BJ (cell line): Measurements from ENCODE around the gene CD58. TPM values are rescaled to one million over a fixed set of nuclear protein-coding genes. Genes with fewer than 3 reads are reported as not detected.

ENCODE experiments used
- CTCF ChIA-PET: fragments of 350-600 bp; formaldehyde crosslinking; extraction: SDS; loops from one replicate; lab custom pipeline; 2021; ENCODE audit warnings: antibody characterized with exemption, inconsistent platforms; lab: Yijun Ruan, JAX
- POLR2A ChIA-PET: fragments of 300-600 bp; sonication (Branson Sonifier 250); formaldehyde crosslinking; extraction: SDS; loops from one replicate; lab custom pipeline; 2021; ENCODE audit warnings: antibody characterized with exemption; lab: Charles Lee
- DNase-seq: peaks from one replicate; pipeline ENCODE4 v3.0.0-alpha.2; 2011; ENCODE audit warnings: low read depth
- H3K27me3 ChIP-seq: 2 replicates; pipeline ENCODE4 v1.6.0; 2011; ENCODE audit warnings: low read length; ENCODE audit not compliant: control insufficient read depth, insufficient read depth
- H3K36me3 ChIP-seq: 2 replicates; pipeline ENCODE4 v1.5.1; 2011; ENCODE audit warnings: low read length; ENCODE audit not compliant: control insufficient read depth, insufficient read depth
- H3K4me3 ChIP-seq: 2 replicates; pipeline ENCODE4 v1.5.1; 2011; ENCODE audit warnings: low read depth, mild to moderate bottlenecking, control low read depth, low read length
- CTCF ChIP-seq: IDR thresholded peaks from 2 replicates; pipeline ENCODE4 v1.5.1; 2011; ENCODE audit warnings: low read depth, mild to moderate bottlenecking, control low read depth, inconsistent platforms, low read length, moderate library complexity; ENCODE audit not compliant: insufficient read depth
- polyA plus RNA-seq: library from polyadenylated mRNA; depleted of rRNA; stranded (reverse); fragments of >200 nt; gene quantifications from 2 replicates; pipeline ENCODE4 v1.2.3, GENCODE V29; 2011

CD58 gene
- polyA plus RNA-seq, 1 experiment = 11.7 TPM

GRCh38 chr1:116507631-116508030, 63.2 kb downstream of the CD58 start:
- Histone ChIP-seq H3K27me3 (no peaks in the 10 kb centered on the region), H3K4me3 (no peak overlapping the region), H3K36me3 (no peaks in the 10 kb centered on the region)
- ChIA-PET POLR2A (no interaction called here), CTCF (interaction anchor here (0.8 to 2.8 kb wide), 3 partner anchors 9 to 339 kb away, joined by 3 to 7 read pairs (median 3); no protein-coding TSS in a partner anchor)
- TF ChIP-seq CTCF = no peak
- DNase-seq = no peak

DNA sequence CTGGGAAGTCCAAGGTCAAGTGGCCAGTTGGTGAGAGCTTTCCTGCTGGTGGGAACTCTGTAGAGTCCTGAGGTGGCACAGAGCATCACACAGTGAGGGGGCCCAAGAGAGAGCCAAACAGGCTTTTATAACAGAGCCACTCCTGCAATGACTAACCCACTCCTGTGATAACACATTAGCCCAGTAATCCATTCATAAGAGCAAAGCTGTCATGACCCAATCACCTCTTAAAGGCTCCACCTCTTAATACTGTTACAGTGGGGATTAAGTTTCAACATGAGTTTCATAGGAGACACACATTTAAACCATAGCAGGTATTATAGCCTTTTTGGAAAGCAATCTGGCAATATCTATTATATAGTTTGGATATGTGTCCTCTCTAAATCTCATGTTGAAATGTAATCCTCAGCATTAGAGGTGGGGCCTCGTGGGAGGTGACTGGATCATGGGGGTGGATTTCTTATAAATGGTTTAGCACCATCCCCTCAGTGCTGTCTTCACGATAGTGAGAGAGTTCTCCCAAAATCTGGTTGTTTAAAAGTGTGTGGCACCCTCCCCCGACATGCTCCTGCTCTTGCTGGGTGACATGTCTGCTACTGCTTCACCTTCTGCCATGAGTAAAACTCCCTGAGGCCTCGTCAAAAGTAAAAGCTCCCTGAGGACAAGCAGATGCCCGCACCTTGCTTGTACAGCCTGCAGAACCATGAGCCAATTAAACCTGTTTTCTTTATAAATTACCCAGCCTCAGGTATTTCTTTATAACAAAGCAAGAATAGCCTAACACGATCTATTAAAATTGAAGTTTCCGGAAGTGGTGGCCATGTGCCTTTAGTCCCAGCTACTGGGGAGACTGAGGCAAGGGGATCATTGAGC, 64.5 kb downstream of the CD58 start:
- ChIA-PET POLR2A (no interaction called here), CTCF (no interaction called here)
- DNase-seq = no peak
- Histone ChIP-seq H3K36me3 (no peaks in the 10 kb centered on the region), H3K4me3 (no peak overlapping the region), H3K27me3 (no peaks in the 10 kb centered on the region)
- TF ChIP-seq CTCF = no peak

DNA sequence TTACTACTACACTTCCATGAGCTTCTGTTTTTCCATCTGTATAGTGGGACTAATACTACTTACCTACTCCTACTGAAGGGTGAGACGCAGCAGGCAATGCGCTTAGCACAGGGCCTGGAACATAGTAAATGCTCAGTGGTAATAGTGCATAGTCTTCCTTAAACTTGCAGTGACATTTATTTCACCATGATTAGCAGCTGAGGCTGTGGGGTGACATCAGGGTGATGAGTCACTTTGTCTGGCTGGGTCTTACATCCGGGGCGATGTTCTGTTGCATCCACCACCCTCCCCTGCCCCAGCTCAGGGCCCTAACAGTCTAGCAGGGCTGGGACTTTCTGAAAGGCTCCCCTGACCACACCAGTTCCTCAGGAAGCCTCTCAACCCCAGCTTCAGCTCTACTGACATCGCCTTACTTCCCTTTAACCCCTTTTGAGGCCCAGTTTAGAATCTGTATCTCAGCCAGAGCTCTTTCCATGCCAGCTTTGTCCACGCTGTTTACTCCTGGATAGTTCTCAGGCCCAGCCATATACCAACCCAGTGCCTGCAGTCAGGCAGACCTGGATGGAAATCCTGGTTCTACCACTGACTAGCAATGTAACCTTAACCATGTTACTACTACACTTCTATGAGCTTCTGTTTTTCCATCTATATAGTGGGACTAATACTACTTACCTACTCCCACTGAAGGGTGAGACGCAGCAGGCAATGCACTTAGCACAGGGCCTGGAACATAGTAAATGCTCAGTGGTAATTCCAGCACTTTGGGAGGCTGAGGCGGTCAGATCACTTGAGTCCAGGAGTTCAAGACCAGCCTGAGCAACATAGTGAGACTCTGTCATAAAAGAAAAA, 66.3 kb downstream of the CD58 start:
- H3K36me3 ChIP-seq = no peaks in the 10 kb centered on the region
- no peak overlapping the region for H3K4me3 ChIP-seq
- no peaks in the 10 kb centered on the region for H3K27me3 ChIP-seq
- POLR2A ChIA-PET = no interaction called here
- no peak for TF ChIP-seq CTCF
- no peak for DNase-seq
- CTCF ChIA-PET = interaction anchor here (0.8 to 10.2 kb wide), 5 partner anchors 10 to 364 kb away, joined by 3 to 201 read pairs (median 4); no protein-coding TSS in a partner anchor

DNA sequence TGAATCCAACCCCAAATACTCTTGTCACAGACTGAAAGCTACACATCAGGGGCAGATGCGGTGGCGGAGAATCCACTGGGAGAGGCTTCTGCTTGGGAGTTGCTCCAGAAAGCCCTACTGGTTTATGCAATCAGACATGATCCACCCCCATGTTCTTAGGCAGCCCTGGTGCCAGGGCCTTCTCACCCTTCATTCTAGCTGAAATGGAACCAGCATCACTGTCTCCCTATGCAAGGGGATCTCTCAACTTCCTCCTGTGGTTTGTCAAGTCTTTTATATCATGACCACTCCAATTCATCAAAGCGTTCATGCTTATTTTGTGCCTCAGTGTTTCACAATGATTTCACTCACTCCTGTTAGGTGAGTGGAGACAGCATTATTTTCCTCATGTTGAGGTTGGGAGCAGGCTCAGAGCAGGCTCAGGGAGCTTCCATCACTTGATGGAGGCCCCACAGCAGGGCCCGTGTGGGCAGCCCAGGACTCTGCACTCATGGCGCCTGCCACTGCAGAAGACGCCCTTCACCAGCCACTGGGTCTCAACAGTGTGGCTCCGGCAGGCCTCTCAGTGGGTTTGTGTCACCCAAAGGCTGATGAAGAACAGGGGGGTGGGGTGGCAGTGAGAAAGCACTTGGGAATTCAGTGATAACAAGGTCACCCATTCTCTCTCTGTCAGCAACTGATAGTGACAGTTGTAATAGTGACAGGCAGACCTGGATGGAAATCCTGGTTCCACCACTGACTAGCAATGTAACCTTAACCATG, 67.1 kb downstream of the CD58 start:
- ChIA-PET POLR2A (no interaction called here), CTCF (interaction anchor here (1.1 to 10.2 kb wide), 4 partner anchors 19 to 363 kb away, joined by 3 to 201 read pairs (median 10); no protein-coding TSS in a partner anchor)
- Histone ChIP-seq H3K4me3 (no peak overlapping the region), H3K36me3 (no peaks in the 10 kb centered on the region), H3K27me3 (no peaks in the 10 kb centered on the region)
- TF ChIP-seq CTCF = no peak
- DNase-seq = no peak
